Aorta (tissue), 5 donors: ENCODE results near the gene GPR142. TPM values are rescaled to one million over a fixed set of nuclear protein-coding genes. Genes with fewer than 3 reads are reported as not detected.

Experiments
- ATAC-seq: fragments of 200-7000 bp; cut with Tn5 transposase; one replicate; pipeline ENCODE4 v1.9.1; 2022; ENCODE audit warnings: moderate library complexity; ENCODE audit not compliant: low FRiP score
- DNase-seq, 2 donors: peaks; one replicate each; pipeline ENCODE4 v3.0.0-alpha.2; 2020
- H3K27ac ChIP-seq, 2 donors: one replicate each; pipeline ENCODE4 v1.5.1; 2013; ENCODE audit warnings: low read length in 2 of 2, mild to moderate bottlenecking in 2 of 2, moderate library complexity in 2 of 2, control low read depth in 1 of 2, inconsistent platforms in 1 of 2, low read depth in 1 of 2
- H3K27me3 ChIP-seq, 2 donors: one replicate each; pipeline ENCODE4 v1.6.1; 2013; ENCODE audit warnings: control low read depth in 1 of 2, low read length in 1 of 2, mild to moderate bottlenecking in 1 of 2, moderate library complexity in 1 of 2; ENCODE audit not compliant: insufficient read depth in 2 of 2, control insufficient read depth in 1 of 2
- H3K36me3 ChIP-seq, 2 donors: one replicate each; pipeline ENCODE4 v1.6.1; 2013; ENCODE audit warnings: control low read depth in 1 of 2, low read length in 1 of 2, mild to moderate bottlenecking in 1 of 2; ENCODE audit not compliant: insufficient read depth in 2 of 2, control insufficient read depth in 1 of 2
- H3K4me1 ChIP-seq, 2 donors: one replicate each; pipeline ENCODE4 v1.6.1; 2013; ENCODE audit warnings: low read length in 2 of 2, control low read depth in 1 of 2, mild to moderate bottlenecking in 1 of 2, moderate library complexity in 1 of 2; ENCODE audit not compliant: insufficient read depth in 2 of 2, control insufficient read depth in 1 of 2
- H3K4me3 ChIP-seq, 2 donors: one replicate each; pipeline ENCODE4 v1.5.1; 2013; ENCODE audit warnings: low read length in 2 of 2, control low read depth in 1 of 2, mild to moderate bottlenecking in 1 of 2
- H3K9me3 ChIP-seq: one replicate; pipeline ENCODE4 v1.6.1; 2013; ENCODE audit warnings: mild to moderate bottlenecking, low read length; ENCODE audit not compliant: control insufficient read depth
- WGBS, 2 donors: extraction: QIAGEN DNeasy Blood & Tissue Kit; methylation state at CpG; one replicate each; pipeline ENCODE4 v1.1.7; 2013; 5-methylcytosine and 5-hydroxymethylcytosine counted together
- intact Hi-C, 2 donors: fragments of 100-400 bp; cut with DNase I; formaldehyde crosslinking; loops; one replicate each; pipeline versions ENCODE4 v1.14.2 to v1.15.0; 2022
- polyA plus RNA-seq, 2 donors: library from polyadenylated mRNA; stranded (reverse); fragments of 200-250 nt; gene quantifications; one replicate each; pipeline ENCODE4 v1.2.3, GENCODE V29; 2013
- total RNA-seq, 2 donors: library from RNA; stranded (reverse); fragmentation: NEBNext Ultra II Directional; extraction: Animal tissue kit (Norgen Biotek cat#: 25700); gene quantifications; one replicate each; pipeline ENCODE4 v1.2.1, GENCODE V29; 2021
- donor health status: healthy with polysubstance abuse.
- donor health status: Bipolar disorder and iron deficiency.
- donor health status: DM: no; HTN: no; CAD: no.
- donor health status: DM: no; HTN: no; CAD: no.
- donor health status: DM: yes; HTN: yes; CAD: no.

The GPR142 gene
- total and polyA plus RNA-seq, 4 donors = 2.1 TPM; not detected in 3

DNA sequence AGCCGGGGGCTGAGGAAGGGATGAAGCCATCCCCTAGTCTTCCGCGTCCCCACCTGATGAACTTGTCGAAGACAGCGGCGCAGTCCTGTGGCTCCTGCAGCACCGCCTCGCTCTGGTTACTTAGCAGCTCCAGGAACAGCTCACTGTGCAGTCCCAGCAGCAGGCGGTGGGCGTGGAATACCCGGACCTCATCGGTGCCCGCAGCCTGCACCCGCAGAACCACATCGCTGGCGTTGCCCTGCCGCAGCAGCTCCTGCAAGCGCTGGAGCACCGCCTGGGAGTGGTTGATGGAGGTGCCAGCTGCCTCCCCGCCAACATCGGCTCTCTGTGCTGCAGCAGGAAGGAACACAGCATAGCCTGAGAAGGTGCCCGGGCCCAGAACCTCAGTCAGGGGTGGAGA is 7.4 kb upstream of the GPR142 start:
- H3K27ac ChIP-seq = no peak overlapping the region
- H3K27me3 ChIP-seq = no peaks in the 10 kb centered on the region
- no peak overlapping the region for H3K4me3 ChIP-seq
- ATAC-seq (no peak), DNase-seq (no peak)
- no peaks in the 10 kb centered on the region for H3K4me1 ChIP-seq
- H3K9me3 ChIP-seq = no peaks in the 10 kb centered on the region
- 93 to 94% methylated on average over 22 of the region's 22 CpGs for WGBS, 2 donors
- intact Hi-C loops = loop anchor here in 1 of 2 donors (10.0 kb wide), 1 partner anchor 155 kb away; the partner anchor contains the start of gene RPL38
- no peaks in the 10 kb centered on the region for H3K36me3 ChIP-seq

DNA sequence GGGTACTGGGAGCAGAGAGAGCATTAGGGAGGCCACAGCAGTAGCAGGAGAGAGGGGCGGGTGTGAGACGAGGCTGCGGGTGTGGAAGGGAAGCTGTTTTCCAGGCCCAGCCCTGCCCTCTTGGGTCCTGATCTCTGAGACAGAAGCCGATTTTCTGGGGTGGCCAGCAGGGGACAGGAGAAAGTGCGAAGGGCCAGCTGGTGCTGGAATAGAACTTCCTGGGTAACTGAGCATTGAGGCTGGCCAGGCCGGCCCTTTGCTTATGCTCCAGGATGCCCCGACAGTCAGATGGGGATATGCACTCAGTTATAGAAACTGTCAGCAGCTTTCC is 6.4 kb upstream of the GPR142 start:
- Histone ChIP-seq H3K4me1 (no peaks in the 10 kb centered on the region), H3K27me3 (no peaks in the 10 kb centered on the region), H3K9me3 (no peaks in the 10 kb centered on the region), H3K36me3 (no peaks in the 10 kb centered on the region), H3K27ac (no peak overlapping the region), H3K4me3 (no peak overlapping the region)
- intact Hi-C loops = loop anchor here in 1 of 2 donors (10.0 kb wide), 1 partner anchor 156 kb away; the partner anchor contains the start of gene RPL38
- WGBS, 2 donors = 65 to 66% methylated on average over 7 of the region's 7 CpGs
- DNase-seq (no peak), ATAC-seq (no peak)

DNA sequence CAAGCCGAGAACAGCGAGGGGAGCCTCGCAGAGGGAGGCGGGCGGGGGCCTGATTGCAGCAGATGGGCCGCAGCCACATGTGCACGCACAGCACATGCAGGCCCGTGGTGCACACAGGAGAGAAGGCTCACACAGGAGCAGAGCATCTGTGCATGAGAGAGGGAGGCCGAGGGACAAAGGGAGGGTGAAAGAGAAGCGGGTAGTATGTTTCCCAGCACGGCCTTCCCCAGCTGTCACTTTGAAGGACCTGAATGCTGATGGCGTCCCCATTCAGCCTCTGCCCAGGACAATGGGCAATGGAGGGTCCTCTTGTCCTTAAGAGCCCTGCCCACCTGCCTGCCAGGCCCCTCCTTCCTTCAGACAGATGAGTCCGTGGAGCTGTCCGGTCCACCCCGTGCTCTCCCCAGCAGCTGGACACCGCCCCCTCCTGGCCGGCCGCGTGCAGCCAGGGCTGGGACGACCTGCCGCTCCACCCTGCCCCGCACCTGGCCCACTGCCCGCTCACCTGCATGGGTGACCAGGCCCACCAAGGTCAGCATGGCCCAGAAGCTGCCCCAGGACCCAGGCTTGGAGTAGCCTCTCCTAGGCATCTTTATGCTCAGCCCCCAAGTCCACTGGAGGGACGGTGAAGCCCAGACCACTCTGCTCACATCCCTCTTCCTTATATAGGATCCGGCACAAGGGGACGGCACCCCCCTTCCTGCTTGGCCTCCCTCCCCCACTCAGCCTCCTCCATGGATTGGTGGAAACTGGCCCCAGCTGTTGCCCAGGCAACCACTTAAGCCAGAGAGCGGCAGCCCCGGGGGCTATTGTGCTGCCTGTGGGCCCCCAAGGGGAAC is 5.9 kb upstream of the GPR142 start, which contains the start of gene BTBD17:
TSS of gene BTBD17 (minus strand) at position 639 of the 839 bp plus-strand sequence. CDS start at position 590, 49 bp downstream.
- ATAC-seq (peak; percentile 42), DNase-seq (no peak)
- H3K27ac ChIP-seq = no peak within 1 kb of the TSS
- H3K36me3 ChIP-seq = no peaks in the 10 kb centered on the region
- H3K9me3 ChIP-seq = no peaks in the 10 kb centered on the region
- no peaks in the 10 kb centered on the region for H3K4me1 ChIP-seq
- H3K4me3 ChIP-seq = no peak within 1 kb of the TSS
- 35 to 42% methylated on average over 25 to 28 of the region's 28 CpGs for WGBS, 2 donors
- intact Hi-C loops = loop anchor here in 1 of 2 donors (10.0 kb wide), 1 partner anchor 157 kb away; the partner anchor contains the start of gene RPL38
- H3K27me3 ChIP-seq = no peaks in the 10 kb centered on the region

DNA sequence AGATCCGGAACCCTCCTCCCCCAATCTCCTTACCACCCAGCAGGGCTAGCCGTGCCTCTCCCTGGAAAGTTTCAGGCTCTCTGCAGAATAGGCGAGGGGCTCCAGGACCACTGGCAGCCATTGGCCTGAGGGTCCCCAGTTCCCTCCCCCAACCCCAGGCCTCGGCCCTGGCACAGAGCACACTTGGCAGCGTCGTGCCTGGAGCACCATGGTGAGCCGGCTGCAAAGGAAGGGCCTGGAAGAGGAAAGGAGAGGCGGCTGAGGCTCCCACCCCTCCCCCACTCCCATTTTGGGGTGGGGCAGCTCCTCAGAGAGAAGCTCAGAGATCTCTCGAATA is 5.3 kb upstream of the GPR142 start:
- Histone ChIP-seq H3K36me3 (no peaks in the 10 kb centered on the region), H3K4me3 (no peak overlapping the region), H3K4me1 (no peaks in the 10 kb centered on the region), H3K27ac (no peak overlapping the region), H3K9me3 (no peaks in the 10 kb centered on the region), H3K27me3 (no peaks in the 10 kb centered on the region)
- intact Hi-C loops = loop anchor here in 1 of 2 donors (10.0 kb wide), 1 partner anchor 157 kb away; the partner anchor contains the start of gene RPL38
- 13 to 15% methylated on average over 9 of the region's 9 CpGs for WGBS, 2 donors
- ATAC-seq (no peak), DNase-seq (no peak)

DNA sequence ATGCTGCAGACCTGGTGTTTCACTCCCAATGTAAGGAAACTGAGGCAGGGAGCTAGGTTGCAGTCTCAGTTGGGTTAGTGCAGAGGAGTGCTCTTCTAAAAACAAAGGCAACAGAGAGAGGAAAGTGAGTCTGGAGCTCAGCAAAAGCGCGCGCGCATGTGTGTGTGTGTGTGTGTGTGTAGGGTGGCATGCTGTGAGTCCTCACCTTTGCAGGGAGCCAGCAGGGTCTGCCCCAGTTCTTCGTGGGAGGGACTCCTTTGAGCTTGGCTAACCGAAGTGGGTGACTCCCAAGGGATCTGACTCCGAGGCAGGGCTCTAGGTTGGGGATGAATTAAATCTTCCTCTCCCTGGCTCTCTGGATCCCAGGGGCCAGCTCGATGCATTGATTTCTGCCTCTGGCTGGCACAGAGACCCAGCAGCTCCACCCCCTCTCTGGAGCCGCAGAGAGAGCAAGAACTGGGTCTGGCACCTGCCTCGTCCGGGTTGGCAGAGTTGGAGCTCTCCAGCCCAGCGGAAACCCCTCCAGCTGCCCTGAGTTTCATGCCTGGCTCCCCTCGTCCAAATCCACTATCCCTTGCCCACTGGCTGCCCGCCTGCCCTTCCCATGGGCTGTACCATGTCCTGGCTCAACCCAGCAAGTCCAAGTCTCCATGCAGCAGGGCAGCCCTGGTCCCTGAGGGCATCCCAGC is 4.4 kb upstream of the GPR142 start:
- Histone ChIP-seq H3K4me3 (no peak overlapping the region), H3K9me3 (no peaks in the 10 kb centered on the region), H3K36me3 (no peaks in the 10 kb centered on the region), H3K27me3 (no peaks in the 10 kb centered on the region), H3K4me1 (no peaks in the 10 kb centered on the region), H3K27ac (no peak overlapping the region)
- ATAC-seq = no peak
- 11 to 17% methylated on average over 14 of the region's 14 CpGs for WGBS, 2 donors
- DNase-seq = no peak
- intact Hi-C loops = loop anchor here in 1 of 2 donors (10.0 kb wide), 1 partner anchor 158 kb away; the partner anchor contains the start of gene RPL38

DNA sequence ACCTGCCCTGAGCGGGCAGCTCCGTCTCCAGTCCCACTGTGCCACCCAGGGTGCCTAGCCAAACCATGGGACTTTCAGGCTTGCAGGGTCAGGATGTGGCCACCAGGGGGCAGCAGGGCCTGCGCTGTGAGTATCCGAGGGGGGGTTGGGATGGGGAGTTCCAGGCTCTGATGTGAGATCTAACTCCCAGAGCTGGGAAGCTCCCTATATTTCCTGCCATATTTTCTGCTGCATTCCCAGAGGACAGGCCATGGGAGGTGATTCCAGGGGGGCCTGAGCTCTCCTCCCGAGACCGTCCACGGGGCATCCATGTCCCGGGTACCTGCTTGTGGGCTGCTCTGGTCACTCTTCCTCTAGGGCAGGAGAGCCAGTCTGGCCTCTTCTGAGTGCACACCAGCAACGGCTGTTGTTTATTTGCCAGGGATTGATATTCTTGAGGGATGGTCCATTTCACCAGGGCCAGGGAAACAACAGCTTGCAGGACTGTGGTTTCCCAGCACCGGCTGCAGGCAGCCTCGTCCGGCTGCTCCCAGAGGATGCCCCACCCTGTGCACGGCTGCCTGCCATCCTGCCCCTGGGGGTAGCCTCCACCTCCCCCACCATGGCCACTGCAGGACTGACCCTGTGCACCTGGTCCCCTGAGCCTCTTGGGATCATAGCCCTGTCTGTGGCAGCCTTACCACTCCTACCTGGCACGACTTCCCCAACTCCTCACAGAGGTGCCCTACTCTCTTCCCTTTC is 1.2 kb downstream of the GPR142 start:
- peak; percentile 81 for ATAC-seq
- Histone ChIP-seq H3K27me3 (no peaks in the 10 kb centered on the region), H3K4me1 (no peaks in the 10 kb centered on the region), H3K36me3 (no peaks in the 10 kb centered on the region), H3K9me3 (no peaks in the 10 kb centered on the region), H3K4me3 (no peak overlapping the region), H3K27ac (no peak overlapping the region)
- WGBS, 2 donors = 24 to 26% methylated on average over 13 to 14 of the region's 14 CpGs
- peak; percentile 81 to 92 for DNase-seq
- intact Hi-C loops = loop anchor here (2.0 to 10.0 kb wide), 4 partner anchors 124 to 164 kb away; partner anchors contain the start of genes RPL38 (in 1 of the 2) and TTYH2 (in 1 of the 2)

DNA sequence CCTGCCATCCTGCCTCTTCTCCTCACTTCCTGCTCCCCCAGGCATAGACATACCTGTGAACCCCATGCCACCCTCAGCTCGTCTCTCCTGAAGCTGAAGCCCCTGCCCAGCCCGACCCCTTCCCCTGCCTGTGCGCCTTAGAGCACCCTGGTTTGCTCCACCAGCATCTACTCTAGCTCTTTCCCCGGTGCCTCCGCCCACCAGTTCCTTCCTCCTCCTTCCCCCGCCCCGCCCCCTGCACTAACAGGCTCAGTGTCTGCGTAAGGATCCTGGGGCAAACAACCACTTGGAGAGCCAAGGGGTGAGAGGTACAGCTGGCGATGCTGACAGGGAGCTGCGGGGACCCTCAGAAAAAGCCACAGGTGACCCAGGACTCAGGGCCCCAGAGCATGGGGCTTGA is 1.9 kb downstream of the GPR142 start:
- peak in 1 of 2 donors; percentile 83 for DNase-seq
- no peak for ATAC-seq
- Histone ChIP-seq H3K9me3 (no peaks in the 10 kb centered on the region), H3K27me3 (no peaks in the 10 kb centered on the region), H3K27ac (no peak overlapping the region), H3K4me1 (no peaks in the 10 kb centered on the region), H3K4me3 (no peak overlapping the region), H3K36me3 (no peaks in the 10 kb centered on the region)
- intact Hi-C loops = loop anchor here (2.0 to 10.0 kb wide), 4 partner anchors 123 to 164 kb away; partner anchors contain the start of genes RPL38 (in 1 of the 2) and TTYH2 (in 1 of the 2)
- WGBS, 2 donors = 50 to 52% methylated on average over 10 of the region's 10 CpGs
